SU-DHL-6 (cell line): ENCODE data around the gene CRTAC1.
"Not testable (repeated sequence)": the region's sequence is repeated elsewhere in the genome, so short reads cannot be mapped to it uniquely, and the experiment has no call there.

Experiments
- H2AFZ ChIP-seq: fragments of 200-600 bp; sonication (generic); 2 replicates; pipeline ENCODE4 v1.6.1; 2014; ENCODE audit warnings: low read depth, mild to moderate bottlenecking, moderate library complexity, mixed read lengths, antibody characterized with exemption, low read length; ENCODE audit not compliant: severe bottlenecking
- H3F3A ChIP-seq: fragments of 200-600 bp; shearing (Covaris generic); 2 replicates; pipeline ENCODE4 v1.6.0; 2016; ENCODE audit warnings: antibody characterized with exemption, mild to moderate bottlenecking; ENCODE audit not compliant: insufficient read depth
- H3K27ac ChIP-seq: fragments of 200-600 bp; sonication (generic); 2 replicates; pipeline ENCODE4 v1.5.1; 2016; ENCODE audit warnings: low read depth, mild to moderate bottlenecking, low read length, moderate library complexity, mixed read lengths
- H3K27me3 ChIP-seq: fragments of 200-600 bp; sonication (generic), shearing (Covaris generic); 2 replicates; pipeline ENCODE4 v1.6.0; 2014; ENCODE audit warnings: mild to moderate bottlenecking, low read length
- H3K36me3 ChIP-seq: fragments of 200-600 bp; sonication (generic); 2 replicates; pipeline ENCODE4 v1.6.1; 2014; ENCODE audit warnings: mild to moderate bottlenecking, low read length, mixed read lengths
- H3K4me2 ChIP-seq: fragments of 300-600, 200-600 bp; shearing (Covaris generic), sonication (generic); 2 replicates; pipeline ENCODE4 v1.6.0; 2014; ENCODE audit warnings: low read length, low read depth, mild to moderate bottlenecking; ENCODE audit not compliant: poor library complexity, severe bottlenecking
- H3K4me3 ChIP-seq: fragments of 200-600 bp; sonication (generic); 2 replicates; pipeline ENCODE4 v1.5.1; 2014; ENCODE audit warnings: antibody characterized with exemption, low read length, mild to moderate bottlenecking, mixed read lengths; ENCODE audit not compliant: insufficient read depth, poor library complexity, severe bottlenecking
- H3K79me2 ChIP-seq: fragments of 200-600 bp; sonication (generic); 2 replicates; pipeline ENCODE4 v1.6.1; 2014; ENCODE audit warnings: mild to moderate bottlenecking, low read length, moderate library complexity; ENCODE audit not compliant: insufficient read depth
- H3K9ac ChIP-seq: fragments of 200-600 bp; sonication (generic); 2 replicates; pipeline ENCODE4 v1.7.0; 2014; ENCODE audit warnings: mild to moderate bottlenecking, low read length
- H3K9me2 ChIP-seq: fragments of 200-600 bp; sonication (generic); replicated peaks from 2 replicates; pipeline ENCODE4 v1.6.1; 2014; ENCODE audit warnings: low read length; ENCODE audit not compliant: insufficient read depth
- H3K9me3 ChIP-seq: fragments of 200-600 bp; sonication (generic); 2 replicates; pipeline ENCODE4 v1.6.1; 2014; ENCODE audit warnings: low read length, mixed read lengths; ENCODE audit not compliant: insufficient read depth
- H4K20me1 ChIP-seq: fragments of 200-600 bp; sonication (generic); 2 replicates; pipeline ENCODE4 v1.6.1; 2014; ENCODE audit warnings: low read depth, mild to moderate bottlenecking, antibody characterized with exemption, low read length, moderate library complexity, mixed read lengths
- CTCF ChIP-seq: fragments of 200-600 bp; sonication (generic); IDR thresholded peaks from one replicate; pipeline ENCODE4 v1.5.1; 2017; ENCODE audit warnings: antibody characterized with exemption, mild to moderate bottlenecking, low read length, moderate library complexity; ENCODE audit not compliant: insufficient read depth, poor library complexity, severe bottlenecking
- EZH2phosphoT487 ChIP-seq: fragments of 200-600 bp; sonication (generic), shearing (Covaris generic); conservative IDR thresholded peaks from 2 replicates; pipeline ENCODE4 v1.6.1; 2018; ENCODE audit warnings: mild to moderate bottlenecking, antibody characterized with exemption, low read length, moderate library complexity, mixed read lengths

Gene CRTAC1

GRCh38 chr10:97849687-97850402, 180.6 kb downstream of the CRTAC1 start, which contains the start of gene GOLGA7B:
Gene GOLGA7B (plus strand): TSS chr10:97849843. CDS start chr10:97850304, 461 bp downstream.
- H3K36me3 ChIP-seq, result no peaks in the 10 kb centered on the region
- no peaks in the 10 kb centered on the region for H3K79me2 ChIP-seq
- H3K27ac ChIP-seq, result no peak within 1 kb of the TSS
- H3K4me2 ChIP-seq, result peak within 1 kb of the TSS; percentile 85
- H3K9me3 ChIP-seq, result no peaks in the 10 kb centered on the region
- peak within 1 kb of the TSS; percentile 74 for H2AFZ ChIP-seq
- no peaks in the 10 kb centered on the region for H3K27me3 ChIP-seq
- TF ChIP-seq EZH2phosphoT487 (no peak), CTCF (no peak)
- peak within 1 kb of the TSS; percentile 47; the same call in 1 of the 2 replicates for H3K9ac ChIP-seq
- H4K20me1 ChIP-seq, result no peaks in the 10 kb centered on the region
- no peaks in the 10 kb centered on the region for H3K9me2 ChIP-seq
- no peaks in the 10 kb centered on the region for H3F3A ChIP-seq
- peak within 1 kb of the TSS; percentile 69 for H3K4me3 ChIP-seq

- Histone ChIP-seq H4K20me1 (no peaks in the 10 kb centered on the region), H2AFZ (peak overlapping the region; percentile 74), H3K79me2 (no peaks in the 10 kb centered on the region), H3K36me3 (no peaks in the 10 kb centered on the region), H3K27me3 (no peaks in the 10 kb centered on the region), H3K9me3 (no peaks in the 10 kb centered on the region), H3K4me2 (peak overlapping the region; percentile 85), H3K27ac (no peak overlapping the region), H3K9ac (peak overlapping the region; percentile 47; the same call in 1 of the 2 replicates), H3F3A (no peaks in the 10 kb centered on the region), H3K9me2 (no peaks in the 10 kb centered on the region), H3K4me3 (peak overlapping the region; percentile 69)
- no peak for TF ChIP-seq CTCF
- TF ChIP-seq EZH2phosphoT487, result no peak
These were observed 181.2 kb downstream of the CRTAC1 start for GRCh38 chr10:97849103-97849686.

GRCh38 chr10:97844678-97845077, 185.7 kb downstream of the CRTAC1 start:
- no peak overlapping the region for H2AFZ ChIP-seq
- H3K9me3 ChIP-seq, result no peaks in the 10 kb centered on the region
- no peaks in the 10 kb centered on the region for H3F3A ChIP-seq
- no peaks in the 10 kb centered on the region for H3K27me3 ChIP-seq
- H3K9me2 ChIP-seq, result no peaks in the 10 kb centered on the region
- H3K9ac ChIP-seq, result no peak overlapping the region
- no peak for TF ChIP-seq CTCF
- no peak for TF ChIP-seq EZH2phosphoT487
- H3K27ac ChIP-seq, result no peak overlapping the region
- H3K36me3 ChIP-seq, result no peaks in the 10 kb centered on the region
- no peak overlapping the region for H3K4me2 ChIP-seq
- H3K79me2 ChIP-seq, result no peaks in the 10 kb centered on the region
- H3K4me3 ChIP-seq, result no peak overlapping the region
- no peaks in the 10 kb centered on the region for H4K20me1 ChIP-seq

GRCh38 chr10:97843972-97844371, 186.4 kb downstream of the CRTAC1 start:
- H3K4me3 ChIP-seq, H3K9me2 ChIP-seq, H3K79me2 ChIP-seq, H3F3A ChIP-seq, H3K9ac ChIP-seq, H3K9me3 ChIP-seq, H3K36me3 ChIP-seq, H2AFZ ChIP-seq, H3K27me3 ChIP-seq, H4K20me1 ChIP-seq, H3K27ac ChIP-seq, H3K4me2 ChIP-seq: not testable (repeated sequence)
